GM23338 (cell line): Measurements from ENCODE around the gene CCL24.

Source experiments
- CREB1 ChIP-seq: fragments of 250-450 bp; sonication (Bioruptor Pico); IDR thresholded peaks from 2 replicates; pipeline ENCODE4 v1.5.0; 2020; ENCODE audit warnings: low read depth, mild to moderate bottlenecking, moderate library complexity
- TF ChIP-seq, protein P1 (sequence below), 2 experiments: fragments of 200-600 bp in 1 of 2; sonication (generic) in 1 of 2; conservative IDR thresholded peaks; 2 replicates each; pipeline versions ENCODE4 v1.5.1 to v1.6.1; 2016 to 2017; ENCODE audit warnings: antibody characterized with exemption in 2 of 2, low read depth in 2 of 2, mild to moderate bottlenecking in 2 of 2, moderate library complexity in 1 of 2

DNA sequence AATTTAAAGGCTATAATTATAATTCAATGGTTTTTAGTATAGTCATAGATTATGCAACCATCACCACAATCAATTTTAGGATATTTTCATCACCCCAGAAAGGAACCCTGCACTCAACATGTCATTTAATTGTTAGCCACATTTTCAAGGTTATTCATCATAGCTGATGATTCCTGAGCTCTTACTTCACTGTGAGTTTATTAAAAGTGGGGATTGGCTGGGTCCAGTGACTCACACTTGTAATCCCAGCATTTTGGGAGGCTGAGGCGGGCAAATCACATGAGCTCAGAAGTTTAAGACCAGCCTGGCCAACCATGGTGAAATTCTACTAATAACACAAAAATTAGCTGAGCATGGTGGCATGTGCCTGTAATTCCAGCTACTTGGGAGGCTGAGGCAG lies 42.4 kb downstream of the CCL24 start:
- TF ChIP-seq, protein P1, sequence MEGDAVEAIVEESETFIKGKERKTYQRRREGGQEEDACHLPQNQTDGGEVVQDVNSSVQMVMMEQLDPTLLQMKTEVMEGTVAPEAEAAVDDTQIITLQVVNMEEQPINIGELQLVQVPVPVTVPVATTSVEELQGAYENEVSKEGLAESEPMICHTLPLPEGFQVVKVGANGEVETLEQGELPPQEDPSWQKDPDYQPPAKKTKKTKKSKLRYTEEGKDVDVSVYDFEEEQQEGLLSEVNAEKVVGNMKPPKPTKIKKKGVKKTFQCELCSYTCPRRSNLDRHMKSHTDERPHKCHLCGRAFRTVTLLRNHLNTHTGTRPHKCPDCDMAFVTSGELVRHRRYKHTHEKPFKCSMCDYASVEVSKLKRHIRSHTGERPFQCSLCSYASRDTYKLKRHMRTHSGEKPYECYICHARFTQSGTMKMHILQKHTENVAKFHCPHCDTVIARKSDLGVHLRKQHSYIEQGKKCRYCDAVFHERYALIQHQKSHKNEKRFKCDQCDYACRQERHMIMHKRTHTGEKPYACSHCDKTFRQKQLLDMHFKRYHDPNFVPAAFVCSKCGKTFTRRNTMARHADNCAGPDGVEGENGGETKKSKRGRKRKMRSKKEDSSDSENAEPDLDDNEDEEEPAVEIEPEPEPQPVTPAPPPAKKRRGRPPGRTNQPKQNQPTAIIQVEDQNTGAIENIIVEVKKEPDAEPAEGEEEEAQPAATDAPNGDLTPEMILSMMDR (conservative IDR thresholded peaks at IDR 0.05; ENCODE audit: low read depth in 2 of 2): no peak
- TF ChIP-seq CREB1 (CRISPR knock-in tag): no peak
